GM19397 (cell line): ENCODE data around the gene SEMA3F.

Experiments used
- ATAC-seq: cut with Tn5 transposase; IDR thresholded peaks from one replicate; pipeline ENCODE4 v1.9.1; 2021; ENCODE audit warnings: mild to moderate bottlenecking, moderate library complexity; ENCODE audit not compliant: unreplicated experiment

Gene SEMA3F

GRCh38 chr3:50155491-50155878 lies 361 bp downstream of the SEMA3F start:
- ATAC-seq = no peak

- no peak for ATAC-seq
Observed at GRCh38 chr3:50155891-50156290, 767 bp downstream of the SEMA3F start.

- ATAC-seq = no peak
Observed at GRCh38 chr3:50156549-50157493, 1.7 kb downstream of the SEMA3F start.

- no peak for ATAC-seq
Observed at GRCh38 chr3:50157827-50158529, 2.9 kb downstream of the SEMA3F start.

DNA sequence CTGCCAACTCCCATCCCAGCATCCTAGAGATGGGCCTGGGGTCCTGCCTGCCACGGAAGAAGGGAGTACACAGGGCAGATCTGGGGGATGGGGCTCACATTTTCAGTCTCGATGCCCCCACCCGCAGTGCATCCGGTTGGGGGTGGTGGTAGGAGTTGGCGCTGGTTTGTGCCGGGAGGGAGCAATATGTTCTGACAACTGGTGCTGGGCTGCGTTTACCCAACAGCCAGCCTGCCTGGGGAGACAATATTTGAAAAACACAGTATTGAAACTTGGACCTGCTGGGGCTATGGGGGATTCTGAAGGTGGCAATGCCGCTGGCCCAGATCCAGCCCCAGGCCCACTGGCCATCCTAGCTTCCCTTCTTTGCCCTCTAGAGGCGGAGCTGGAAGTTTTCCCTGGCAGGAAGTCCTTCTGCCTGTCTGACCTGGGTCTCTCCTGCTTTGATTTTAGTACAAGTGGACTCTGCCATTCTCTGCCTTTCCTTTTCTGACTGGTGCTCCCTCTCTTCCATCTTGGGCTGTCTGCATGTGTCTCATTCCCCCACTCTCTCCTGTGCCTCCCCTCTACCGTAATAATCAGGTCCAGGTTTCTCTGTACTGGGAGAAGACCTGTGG lies 3.5 kb downstream of the SEMA3F start:
- no peak for ATAC-seq

DNA sequence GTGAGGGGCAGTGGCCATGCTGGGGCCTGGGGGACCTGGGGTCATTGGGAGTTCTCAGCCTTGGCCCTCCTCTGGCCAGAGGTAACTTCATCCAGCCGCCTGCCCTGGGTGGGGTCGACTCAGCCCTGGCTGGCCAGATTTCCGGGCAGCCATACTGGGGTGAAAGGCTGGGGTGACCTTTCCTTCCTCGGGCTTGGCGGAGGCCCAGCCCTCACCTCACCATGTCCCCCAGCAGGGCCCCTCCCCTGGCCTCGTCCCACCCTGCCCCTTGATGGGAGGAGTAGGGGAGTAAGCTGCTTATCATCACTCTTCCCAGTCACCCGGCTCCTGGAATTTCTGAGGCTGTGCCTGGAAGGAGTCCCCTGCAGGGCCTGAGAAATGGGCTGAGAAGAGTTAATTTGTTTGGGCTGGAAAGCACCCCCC lies 5.4 kb downstream of the SEMA3F start:
- no peak for ATAC-seq

DNA sequence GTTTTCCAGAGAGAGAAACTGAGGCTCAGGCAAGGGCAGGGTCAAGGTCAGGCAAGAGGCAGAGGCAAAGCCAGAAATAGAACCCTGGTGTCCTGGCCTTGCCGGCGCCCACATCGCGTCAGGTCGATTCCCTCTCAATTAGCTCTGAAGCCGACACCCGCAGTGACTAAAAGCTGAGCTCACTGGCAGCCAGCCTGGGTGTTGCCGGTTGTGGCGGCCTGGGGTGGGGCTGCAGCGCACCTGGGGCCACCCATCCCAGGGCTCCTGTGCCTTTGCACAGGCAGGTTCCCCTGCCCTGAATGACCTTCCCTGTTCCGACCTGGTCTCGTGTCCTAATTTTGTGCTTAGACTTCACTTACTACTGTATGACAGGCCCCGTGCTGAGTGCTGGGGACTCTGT lies 6.2 kb downstream of the SEMA3F start:
- ATAC-seq = no peak

GRCh38 chr3:50162034-50162883 lies 7.1 kb downstream of the SEMA3F start:
- ATAC-seq = no peak

GRCh38 chr3:50163572-50164455 lies 8.7 kb downstream of the SEMA3F start:
- no peak for ATAC-seq

- ATAC-seq = no peak
Observed at GRCh38 chr3:50164481-50164880, 9.4 kb downstream of the SEMA3F start.

DNA sequence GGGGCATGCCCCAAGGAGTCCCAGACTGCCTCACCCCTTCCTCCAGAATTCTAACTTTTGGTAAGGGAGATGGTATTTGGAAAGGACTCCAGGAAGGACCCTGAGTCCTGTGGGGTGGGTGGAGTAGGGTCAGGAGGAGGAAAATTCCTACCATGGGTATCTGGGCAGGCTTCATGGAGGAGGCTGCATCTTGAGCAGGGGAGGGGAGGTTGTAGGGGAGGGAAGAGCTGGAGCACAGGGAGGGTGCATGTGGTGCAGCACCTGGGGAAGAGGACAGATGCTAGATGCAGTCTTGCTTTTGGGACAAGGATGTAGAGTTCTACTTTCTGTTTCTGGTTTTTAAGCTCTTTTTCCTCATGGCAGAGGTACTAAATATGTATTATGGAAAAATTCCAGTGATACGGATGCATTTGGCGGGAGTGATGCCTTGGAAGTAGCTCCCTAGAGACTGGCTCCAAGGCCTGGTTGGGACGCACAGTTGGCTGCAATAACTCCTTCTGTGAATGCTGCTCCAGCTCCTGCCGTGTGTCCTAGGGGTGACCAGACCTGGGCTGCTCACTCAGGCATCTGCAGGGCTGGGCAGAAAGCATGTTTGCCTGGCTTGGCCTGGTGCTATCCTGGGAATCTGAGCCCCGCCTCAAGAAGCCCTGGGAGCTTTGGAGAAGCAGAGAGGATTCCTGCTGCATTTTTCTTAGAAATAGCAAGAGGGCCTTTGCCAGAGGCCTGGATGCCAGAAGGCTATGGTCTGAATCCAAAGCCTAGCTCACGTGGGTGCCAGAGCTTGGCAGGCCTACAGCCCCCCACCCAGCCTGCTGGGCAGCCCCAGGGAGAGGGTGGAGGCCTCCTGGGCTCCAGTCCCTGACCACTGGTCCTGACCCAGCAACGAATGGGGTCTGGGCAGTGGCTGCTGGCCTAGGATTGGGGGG lies 10.1 kb downstream of the SEMA3F start:
- ATAC-seq = no peak

DNA sequence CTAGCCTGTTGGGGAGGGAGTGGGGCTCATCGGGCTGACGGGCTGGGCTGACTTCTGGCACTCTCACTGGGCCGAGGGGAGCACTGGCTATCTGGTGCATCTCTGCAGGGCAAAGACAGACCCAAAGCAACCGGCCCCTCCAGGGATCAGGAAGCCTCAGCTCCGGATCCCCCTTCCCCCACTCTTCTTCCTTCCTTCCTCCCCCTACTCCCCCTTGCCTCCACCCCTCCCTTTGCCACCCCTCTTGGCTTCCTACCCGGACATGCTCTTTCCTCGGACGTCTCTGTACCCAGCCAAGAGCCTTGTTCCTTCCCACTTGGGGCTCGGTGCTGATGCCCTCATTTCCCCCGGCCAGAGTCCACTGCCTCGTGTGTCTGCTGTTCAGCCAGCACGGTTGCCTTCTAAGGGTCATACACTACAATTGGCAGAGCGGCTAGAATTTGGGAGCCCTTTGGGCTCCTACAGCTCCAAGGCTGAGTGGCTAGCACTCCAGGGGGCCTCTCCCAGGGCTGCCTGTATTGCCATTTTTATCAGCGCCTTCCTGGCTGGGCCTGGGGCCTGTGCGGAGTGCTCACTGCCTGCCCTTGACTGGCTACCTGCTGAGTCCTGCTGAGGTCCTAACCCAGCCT lies 10.9 kb downstream of the SEMA3F start:
- no peak for ATAC-seq

- no peak for ATAC-seq
Observed at GRCh38 chr3:50166620-50167019, 11.5 kb downstream of the SEMA3F start.

DNA sequence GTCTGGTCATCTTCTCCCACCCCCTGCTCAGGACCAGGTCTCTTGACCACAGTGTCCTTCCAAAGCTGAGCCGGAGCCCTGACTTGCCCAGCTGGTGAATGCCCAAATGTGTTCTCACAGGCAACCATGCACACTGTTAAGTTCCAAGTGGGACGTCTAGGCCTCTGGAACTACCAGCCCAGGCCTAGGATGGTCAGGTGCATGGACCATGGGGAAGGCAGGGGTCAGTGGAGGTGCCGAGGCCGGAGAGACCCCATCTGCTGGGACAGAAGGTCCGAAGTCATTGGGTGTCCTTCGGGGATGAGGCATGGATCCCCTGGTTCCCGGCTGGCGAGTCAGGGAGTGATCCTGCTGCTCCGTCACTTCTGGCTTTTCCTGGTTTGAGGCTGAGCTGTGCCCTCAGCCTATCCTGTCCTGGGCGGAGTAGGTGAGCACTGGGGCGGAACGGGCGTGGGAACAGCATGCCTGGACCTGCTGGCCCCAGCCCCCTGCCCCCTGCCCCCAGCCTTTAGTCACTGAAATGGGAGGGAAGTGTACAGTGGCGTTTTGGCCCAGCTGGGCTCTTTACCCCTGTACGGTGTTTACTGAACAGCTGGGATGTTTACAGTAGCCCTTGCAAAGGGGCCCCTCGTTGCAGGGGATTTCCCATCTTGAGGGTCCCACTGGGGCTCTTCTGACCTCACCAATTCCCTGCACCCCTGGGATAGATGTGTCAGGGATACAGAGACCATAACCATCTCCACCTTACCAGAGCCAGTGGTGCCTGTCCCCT lies 12.1 kb downstream of the SEMA3F start:
- ATAC-seq = no peak

- ATAC-seq = no peak
Observed at GRCh38 chr3:50167841-50168209, 12.7 kb downstream of the SEMA3F start.

GRCh38 chr3:50168388-50168787 lies 13.3 kb downstream of the SEMA3F start:
- no peak for ATAC-seq

DNA sequence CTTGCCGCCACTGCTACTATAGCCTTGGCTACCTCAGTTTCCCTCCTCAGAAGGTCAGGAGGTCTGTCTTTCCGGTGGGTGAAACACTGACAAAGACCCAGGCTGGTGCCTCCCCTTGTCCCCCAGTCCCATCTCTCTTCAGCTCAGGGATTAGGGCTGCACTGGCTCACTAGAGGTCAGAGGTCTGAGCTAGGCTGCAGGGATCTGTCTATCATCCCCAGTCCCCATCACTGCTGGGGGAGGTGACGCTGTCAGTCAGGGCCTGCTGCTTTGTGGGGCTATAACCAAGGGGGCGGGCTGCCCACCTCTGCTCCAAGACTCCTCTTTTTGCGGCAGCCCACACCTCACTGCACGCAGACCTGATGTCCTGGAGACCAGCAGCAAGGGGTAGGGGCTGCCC lies 13.7 kb downstream of the SEMA3F start:
- no peak for ATAC-seq
